BLaER1 (cell line): ENCODE results near the gene PDXDC1.
"Not testable (repeated sequence)": the region's sequence is repeated elsewhere in the genome, so short reads cannot be mapped to it uniquely, and the experiment has no call there.

ENCODE experiments used
- H3K27ac ChIP-seq: shearing (Covaris generic); formaldehyde crosslinking; 2 replicates; pipeline ENCODE4 v1.8.1; 2022
- H3K27me3 ChIP-seq: shearing (Covaris generic); formaldehyde crosslinking; 2 replicates; pipeline ENCODE4 v1.8.1; 2022
- H3K36me3 ChIP-seq: shearing (Covaris generic); formaldehyde crosslinking; 2 replicates; pipeline ENCODE4 v1.8.1; 2022
- H3K4me1 ChIP-seq: shearing (Covaris generic); formaldehyde crosslinking; 2 replicates; pipeline ENCODE4 v1.8.1; 2022
- H3K4me2 ChIP-seq: shearing (Covaris generic); formaldehyde crosslinking; 2 replicates; pipeline ENCODE4 v1.8.1; 2022
- H3K4me3 ChIP-seq: shearing (Covaris generic); formaldehyde crosslinking; 2 replicates; pipeline ENCODE4 v1.8.1; 2022
- H3K9ac ChIP-seq: shearing (Covaris generic); formaldehyde crosslinking; 2 replicates; pipeline ENCODE4 v1.8.1; 2022
- H3K9me3 ChIP-seq: shearing (Covaris generic); formaldehyde crosslinking; 2 replicates; pipeline ENCODE4 v1.8.1; 2022
- H4K20me1 ChIP-seq: shearing (Covaris generic); formaldehyde crosslinking; 2 replicates; pipeline ENCODE4 v1.8.1; 2022
- Cebpa-rat ChIP-seq: shearing (Covaris generic); IDR thresholded peaks from 2 replicates; pipeline ENCODE4 v1.8.1; 2022

Gene PDXDC1

GRCh38 chr16:15028345-15028715, 53.5 kb downstream of the PDXDC1 start:
- peaks cover 85% of the 10 kb centered on the region for H4K20me1 ChIP-seq
- H3K27ac ChIP-seq, H3K4me3 ChIP-seq, H3K4me2 ChIP-seq, H3K27me3 ChIP-seq, H3K9me3 ChIP-seq, H3K9ac ChIP-seq: not testable (repeated sequence)
- peaks cover 80% of the 10 kb centered on the region for H3K36me3 ChIP-seq
- H3K4me1 ChIP-seq = peaks cover 32% of the 10 kb centered on the region

DNA sequence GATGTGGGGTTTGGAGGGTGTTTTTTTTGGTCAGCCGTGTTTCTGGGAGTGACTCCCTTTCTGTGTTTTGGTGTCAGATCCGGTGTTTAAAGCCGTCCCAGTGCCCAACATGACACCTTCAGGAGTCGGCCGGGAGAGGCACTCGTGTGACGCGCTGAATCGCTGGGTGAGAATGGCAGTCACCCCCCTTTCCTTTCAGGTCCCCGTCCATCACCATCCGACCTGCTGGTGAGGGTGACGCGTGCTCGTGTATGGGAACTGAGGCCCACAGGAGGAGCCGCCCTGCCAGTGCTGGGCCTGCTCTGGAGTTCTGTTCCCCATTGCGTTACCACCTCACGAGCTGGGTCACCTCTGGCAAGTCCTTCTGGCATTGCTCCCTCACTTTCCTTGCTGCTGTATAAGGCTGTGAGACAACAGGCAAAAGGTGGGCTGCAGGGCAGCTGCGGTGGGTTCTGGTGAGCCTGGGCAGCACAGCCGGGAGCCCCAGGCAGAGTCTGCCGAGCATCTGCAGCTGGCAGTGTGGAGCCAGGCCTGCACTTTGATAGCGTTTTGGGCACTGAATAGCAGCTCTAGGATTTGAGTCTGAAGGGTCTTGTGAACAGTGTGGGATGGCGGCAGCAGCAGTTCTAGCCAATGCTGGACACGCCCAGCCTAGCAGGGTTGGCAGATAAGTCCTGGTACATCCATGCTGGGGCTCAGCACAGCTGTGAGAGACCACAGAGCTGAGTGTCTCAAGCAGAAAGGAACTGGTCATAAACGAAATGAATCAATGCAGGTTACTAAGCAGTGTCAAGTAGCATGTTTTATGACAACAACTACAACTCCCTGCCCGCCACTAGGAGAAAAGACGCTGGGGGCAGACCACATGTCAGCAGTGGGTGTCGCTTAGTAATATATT, 54.2 kb downstream of the PDXDC1 start:
- Histone ChIP-seq H3K4me1 (peaks cover 40% of the 10 kb centered on the region), H4K20me1 (peaks cover 85% of the 10 kb centered on the region), H3K27ac (0 out of 2 replicates have a peak overlapping the region, but pooled peaks have one; percentile 35), H3K9ac (0 out of 2 replicates have a peak overlapping the region, but pooled peaks have one; percentile 24), H3K36me3 (peaks cover 80% of the 10 kb centered on the region)
- H3K4me2 ChIP-seq, H3K27me3 ChIP-seq, H3K9me3 ChIP-seq, H3K4me3 ChIP-seq: not testable (repeated sequence)

DNA sequence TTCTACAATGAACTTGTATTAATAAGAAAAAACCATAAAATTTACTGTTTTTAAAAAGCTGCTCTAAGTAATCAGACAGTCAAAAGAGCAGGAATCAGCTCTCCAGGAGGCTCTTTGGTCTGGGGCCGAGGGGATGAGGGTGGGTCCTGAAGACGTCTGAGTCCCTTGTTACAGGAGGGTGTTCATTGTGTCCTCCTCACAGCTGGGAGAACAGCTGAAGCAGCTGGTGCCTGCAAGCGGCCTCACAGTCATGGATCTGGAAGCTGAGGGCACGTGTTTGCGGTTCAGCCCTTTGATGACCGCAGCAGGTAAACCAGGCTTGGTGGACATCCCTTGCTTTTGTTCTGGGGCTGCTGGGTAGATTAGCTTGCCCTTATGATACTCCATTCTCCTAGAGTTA, 54.9 kb downstream of the PDXDC1 start:
- not testable (repeated sequence) for H3K4me2 ChIP-seq, H3K4me3 ChIP-seq, H3K9me3 ChIP-seq, H3K27me3 ChIP-seq, H3K27ac ChIP-seq, H3K9ac ChIP-seq
- peaks cover 47% of the 10 kb centered on the region for H3K4me1 ChIP-seq
- H4K20me1 ChIP-seq = peaks cover 85% of the 10 kb centered on the region
- peaks cover 80% of the 10 kb centered on the region for H3K36me3 ChIP-seq

DNA sequence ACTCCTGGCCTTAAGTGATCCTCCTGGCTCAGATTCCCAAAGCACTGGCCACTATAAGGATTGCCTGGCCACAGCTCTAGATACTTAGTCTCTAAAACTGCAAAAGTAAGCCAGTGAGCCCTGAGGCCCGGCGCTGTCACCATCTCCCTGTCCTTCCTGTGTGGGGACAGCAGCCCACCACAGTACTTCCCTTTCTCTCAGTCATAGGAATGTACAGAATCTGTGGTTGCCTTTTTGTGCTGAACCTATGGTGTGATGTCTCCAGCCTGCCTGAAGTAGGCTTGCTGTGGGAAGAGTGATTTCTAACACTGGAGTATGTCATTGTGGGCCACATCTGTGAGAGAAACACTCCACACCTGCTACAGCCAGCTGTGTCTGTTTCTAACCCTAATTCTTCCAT, 56.4 kb downstream of the PDXDC1 start:
- TF ChIP-seq Cebpa-rat = no peak
- Histone ChIP-seq H3K27ac (peak overlapping the region; percentile 75), H3K36me3 (peaks cover 80% of the 10 kb centered on the region)

GRCh38 chr16:15031586-15031985, 56.8 kb downstream of the PDXDC1 start:
- peak overlapping the region; percentile 89 for H3K4me2 ChIP-seq
- peaks cover 73% of the 10 kb centered on the region for H4K20me1 ChIP-seq
- H3K4me1 ChIP-seq = peaks cover 54% of the 10 kb centered on the region
- H3K36me3 ChIP-seq = peaks cover 82% of the 10 kb centered on the region
- no peak for TF ChIP-seq Cebpa-rat
- H3K27ac ChIP-seq = peak overlapping the region; percentile 75
- H3K27me3 ChIP-seq = no peaks in the 10 kb centered on the region
- H3K9ac ChIP-seq = peak overlapping the region; percentile 30; the same call in 1 of the 2 replicates
- H3K4me3 ChIP-seq = 0 out of 2 replicates have a peak overlapping the region, but pooled peaks have one; percentile 18
- no peaks in the 10 kb centered on the region for H3K9me3 ChIP-seq

More for the DNA sequence above, 56.4 kb downstream of the PDXDC1 start:
- Histone ChIP-seq H3K4me2 (peak overlapping the region; percentile 89), H3K9ac (peak overlapping the region; percentile 30; the same call in 1 of the 2 replicates), H3K27me3 (no peaks in the 10 kb centered on the region), H3K4me3 (0 out of 2 replicates have a peak overlapping the region, but pooled peaks have one; percentile 18), H3K9me3 (no peaks in the 10 kb centered on the region), H4K20me1 (peaks cover 76% of the 10 kb centered on the region), H3K4me1 (peaks cover 54% of the 10 kb centered on the region)

DNA sequence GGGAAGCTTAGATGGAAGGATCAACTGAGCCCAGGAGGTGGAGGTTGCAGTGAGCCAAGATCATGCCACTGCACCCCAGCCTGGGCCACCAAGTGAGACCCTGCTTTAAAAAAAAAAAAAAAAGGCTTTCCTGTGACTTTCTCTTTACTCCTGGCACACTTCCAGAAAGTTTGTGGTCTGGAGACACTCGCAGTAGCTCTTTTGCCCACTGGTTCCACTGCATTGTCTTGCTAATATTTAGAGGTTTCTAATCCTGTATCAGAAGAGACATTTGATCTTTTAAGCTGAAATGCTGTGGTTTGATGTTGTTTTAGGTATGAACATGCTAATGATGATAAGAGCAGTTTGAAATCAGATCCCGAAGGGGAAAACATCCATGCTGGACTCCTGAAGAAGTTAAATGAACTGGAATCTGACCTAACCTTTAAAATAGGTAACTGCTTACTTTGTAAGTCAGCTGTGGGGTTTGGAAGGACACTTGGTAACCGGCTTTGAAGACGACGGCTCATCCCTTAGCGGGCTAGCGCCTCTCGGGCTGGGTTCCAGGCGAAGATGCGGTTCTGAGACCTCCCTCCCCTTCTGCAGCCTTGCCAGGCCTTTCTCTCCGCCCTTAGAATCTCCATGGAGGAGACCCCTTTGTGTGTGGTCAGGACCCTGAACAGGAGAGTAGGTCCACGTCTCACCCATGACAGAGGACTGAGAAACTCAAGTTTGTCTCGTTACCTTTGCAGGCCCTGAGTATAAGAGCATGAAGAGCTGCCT, 57.9 kb downstream of the PDXDC1 start:
- H3K4me3 ChIP-seq = peak overlapping the region; percentile 28; the same call in 1 of the 2 replicates
- H3K27ac ChIP-seq = peak overlapping the region; percentile 75
- peaks cover 54% of the 10 kb centered on the region for H3K4me1 ChIP-seq
- no peaks in the 10 kb centered on the region for H3K27me3 ChIP-seq
- H3K9me3 ChIP-seq = no peaks in the 10 kb centered on the region
- H3K4me2 ChIP-seq = peak overlapping the region; percentile 89
- peaks cover 62% of the 10 kb centered on the region for H4K20me1 ChIP-seq
- peak overlapping the region; percentile 49; the same call in 1 of the 2 replicates for H3K9ac ChIP-seq
- TF ChIP-seq Cebpa-rat = no peak
- peaks cover 82% of the 10 kb centered on the region for H3K36me3 ChIP-seq

DNA sequence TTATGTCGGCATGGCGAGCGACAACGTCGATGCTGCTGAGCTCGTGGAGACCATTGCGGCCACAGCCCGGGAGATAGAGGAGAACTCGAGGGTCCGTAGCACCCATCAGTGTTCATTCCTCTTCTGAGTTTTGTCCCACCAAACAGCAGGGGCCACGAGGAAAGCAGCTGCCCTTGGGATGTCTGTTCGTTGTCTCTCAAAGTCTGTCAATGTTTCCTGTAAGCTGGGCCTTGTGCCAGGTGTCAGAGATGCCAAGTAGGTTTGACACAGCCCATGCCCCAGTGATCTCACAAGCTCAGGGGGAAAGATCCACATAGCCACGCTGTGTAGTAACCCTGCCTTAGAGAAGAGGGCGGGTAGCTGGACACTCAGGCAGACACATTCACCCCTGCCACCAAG, 58.5 kb downstream of the PDXDC1 start:
- peaks cover 82% of the 10 kb centered on the region for H3K36me3 ChIP-seq

DNA sequence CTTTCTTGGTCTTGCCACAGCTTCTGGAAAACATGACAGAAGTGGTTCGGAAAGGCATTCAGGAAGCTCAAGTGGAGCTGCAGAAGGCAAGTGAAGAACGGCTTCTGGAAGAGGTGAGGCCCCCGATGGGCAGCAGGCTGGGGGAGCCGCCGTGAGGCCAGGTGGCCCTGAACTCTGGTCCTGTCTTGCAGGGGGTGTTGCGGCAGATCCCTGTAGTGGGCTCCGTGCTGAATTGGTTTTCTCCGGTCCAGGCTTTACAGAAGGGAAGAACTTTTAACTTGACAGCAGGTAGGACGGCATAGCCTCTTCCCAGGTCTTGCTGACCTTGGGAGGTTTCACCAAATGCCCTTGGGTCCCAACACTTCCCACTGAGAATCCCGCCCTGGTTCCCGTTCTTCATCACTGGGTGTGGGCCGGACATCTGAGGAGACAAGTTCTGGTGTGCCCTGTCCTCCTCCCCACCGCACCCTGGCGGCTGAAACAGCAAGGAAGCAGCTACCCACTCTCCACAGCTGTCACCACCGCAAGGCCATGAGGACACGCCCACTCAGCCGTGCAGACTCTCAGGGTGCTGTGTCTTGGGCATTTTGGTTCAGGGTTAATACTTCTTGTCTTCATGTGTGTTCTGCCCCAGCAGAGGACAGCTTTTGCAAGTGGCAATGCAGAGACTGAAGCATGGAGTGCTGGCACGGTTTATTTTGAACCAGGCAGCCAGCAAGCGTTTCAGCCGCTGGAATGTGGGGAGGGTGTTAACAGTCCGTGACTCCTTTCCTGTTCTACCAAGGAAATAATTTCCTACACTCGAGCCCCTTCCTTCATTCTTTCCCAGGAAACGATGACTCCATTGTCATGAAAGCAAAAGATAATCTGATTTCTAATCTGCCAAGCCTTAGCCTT, 59.7 kb downstream of the PDXDC1 start:
- H3K36me3 ChIP-seq = peaks cover 82% of the 10 kb centered on the region

More for the DNA sequence above, 58.5 kb downstream of the PDXDC1 start:
- Histone ChIP-seq H3K4me3 (0 out of 2 replicates have a peak overlapping the region, but pooled peaks have one; percentile 28), H3K9me3 (no peaks in the 10 kb centered on the region), H3K4me2 (peak overlapping the region; percentile 89), H3K4me1 (peaks cover 54% of the 10 kb centered on the region), H3K27me3 (no peaks in the 10 kb centered on the region), H4K20me1 (peaks cover 56% of the 10 kb centered on the region), H3K9ac (peak overlapping the region; percentile 49; the same call in 1 of the 2 replicates), H3K27ac (peak overlapping the region; percentile 75)
- no peak for TF ChIP-seq Cebpa-rat

GRCh38 chr16:15035163-15035729, 60.4 kb downstream of the PDXDC1 start:
- Histone ChIP-seq H3K4me1 (peaks cover 53% of the 10 kb centered on the region), H3K4me2 (peak overlapping the region; percentile 89), H3K27me3 (no peaks in the 10 kb centered on the region), H4K20me1 (peaks cover 45% of the 10 kb centered on the region), H3K27ac (0 out of 2 replicates have a peak overlapping the region, but pooled peaks have one; percentile 20), H3K9me3 (no peaks in the 10 kb centered on the region), H3K9ac (no peak overlapping the region), H3K4me3 (no peak overlapping the region), H3K36me3 (peaks cover 84% of the 10 kb centered on the region)
- TF ChIP-seq Cebpa-rat = no peak

More for the DNA sequence above, 59.7 kb downstream of the PDXDC1 start:
- no peak for TF ChIP-seq Cebpa-rat
- no peaks in the 10 kb centered on the region for H3K9me3 ChIP-seq
- H3K27ac ChIP-seq = 0 out of 2 replicates have a peak overlapping the region, but pooled peaks have one; percentile 75
- peaks cover 54% of the 10 kb centered on the region for H3K4me1 ChIP-seq
- H4K20me1 ChIP-seq = peaks cover 44% of the 10 kb centered on the region
- peak overlapping the region; percentile 89 for H3K4me2 ChIP-seq
- no peaks in the 10 kb centered on the region for H3K27me3 ChIP-seq
- no peak overlapping the region for H3K4me3 ChIP-seq
- no peak overlapping the region for H3K9ac ChIP-seq
